ENCODE results near the gene MXD3.

MXD3 gene

DNA sequence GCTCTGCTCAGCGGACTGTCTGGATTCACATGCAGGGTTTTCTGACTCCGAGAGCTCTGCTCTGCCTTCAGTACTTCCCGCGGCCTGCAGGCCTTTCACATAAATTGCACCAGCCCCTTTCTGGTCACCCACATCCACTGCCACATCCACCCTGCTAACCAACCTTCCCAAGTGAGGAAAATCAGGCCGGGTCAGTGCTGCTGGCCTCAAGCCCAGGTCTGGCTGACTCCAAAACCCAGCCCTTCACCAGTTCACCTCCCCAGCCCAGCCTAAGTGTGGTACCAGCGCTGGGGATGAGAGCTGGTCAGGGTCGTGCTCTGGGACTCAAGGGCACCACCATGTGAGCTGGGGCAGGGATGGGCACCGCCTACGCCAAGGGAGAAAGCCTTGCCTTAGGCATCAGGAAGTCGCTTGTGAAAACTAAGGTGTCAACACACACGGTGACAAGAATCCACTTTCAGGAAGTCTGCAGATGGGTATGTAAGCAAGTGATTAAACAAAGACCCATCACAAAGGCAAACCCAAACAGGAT is 27.5 kb upstream of the MXD3 start:
- no peak for DNase-seq

DNA sequence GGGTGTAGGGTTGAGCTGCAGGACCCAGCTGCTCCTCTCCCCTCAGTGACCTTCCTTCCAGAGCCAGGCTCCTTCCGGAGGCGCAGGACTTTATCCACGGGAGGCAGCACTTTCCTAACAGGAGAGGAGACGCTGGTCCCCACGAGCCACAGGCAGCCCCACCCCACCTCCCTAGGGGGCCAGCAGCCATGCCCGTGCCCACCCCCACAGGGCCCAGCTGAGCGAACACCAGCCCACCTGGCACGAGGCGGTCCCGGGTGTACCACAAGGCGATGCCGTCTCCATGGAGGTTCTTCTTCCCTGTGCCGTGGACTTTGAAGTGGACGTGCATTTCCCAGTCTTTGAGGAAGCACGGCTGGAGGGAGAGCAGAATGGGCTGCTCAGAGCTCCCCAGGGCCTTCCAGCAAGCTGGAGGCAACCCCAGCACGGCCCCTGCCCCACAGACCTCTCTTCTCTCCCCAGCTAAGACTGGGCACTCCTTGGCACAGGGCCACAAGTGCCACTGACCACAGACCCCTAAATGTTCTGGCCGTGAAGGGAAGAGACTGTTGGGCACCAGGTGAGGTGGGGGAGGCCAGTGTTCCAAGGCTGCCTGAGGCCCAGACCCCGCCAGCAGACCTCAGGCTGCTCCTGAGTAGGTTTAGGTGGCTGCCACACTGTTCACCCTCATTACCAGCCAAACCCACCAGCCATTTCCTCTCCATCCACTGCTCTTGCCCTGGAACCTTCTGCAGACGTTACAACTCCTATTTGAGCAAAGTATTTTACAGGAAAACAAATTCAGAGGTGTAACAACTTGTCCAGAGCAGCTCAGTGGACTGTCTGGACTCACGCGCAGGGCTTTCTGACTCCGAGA is 26.8 kb upstream of the MXD3 start:
- no peak for DNase-seq

DNA sequence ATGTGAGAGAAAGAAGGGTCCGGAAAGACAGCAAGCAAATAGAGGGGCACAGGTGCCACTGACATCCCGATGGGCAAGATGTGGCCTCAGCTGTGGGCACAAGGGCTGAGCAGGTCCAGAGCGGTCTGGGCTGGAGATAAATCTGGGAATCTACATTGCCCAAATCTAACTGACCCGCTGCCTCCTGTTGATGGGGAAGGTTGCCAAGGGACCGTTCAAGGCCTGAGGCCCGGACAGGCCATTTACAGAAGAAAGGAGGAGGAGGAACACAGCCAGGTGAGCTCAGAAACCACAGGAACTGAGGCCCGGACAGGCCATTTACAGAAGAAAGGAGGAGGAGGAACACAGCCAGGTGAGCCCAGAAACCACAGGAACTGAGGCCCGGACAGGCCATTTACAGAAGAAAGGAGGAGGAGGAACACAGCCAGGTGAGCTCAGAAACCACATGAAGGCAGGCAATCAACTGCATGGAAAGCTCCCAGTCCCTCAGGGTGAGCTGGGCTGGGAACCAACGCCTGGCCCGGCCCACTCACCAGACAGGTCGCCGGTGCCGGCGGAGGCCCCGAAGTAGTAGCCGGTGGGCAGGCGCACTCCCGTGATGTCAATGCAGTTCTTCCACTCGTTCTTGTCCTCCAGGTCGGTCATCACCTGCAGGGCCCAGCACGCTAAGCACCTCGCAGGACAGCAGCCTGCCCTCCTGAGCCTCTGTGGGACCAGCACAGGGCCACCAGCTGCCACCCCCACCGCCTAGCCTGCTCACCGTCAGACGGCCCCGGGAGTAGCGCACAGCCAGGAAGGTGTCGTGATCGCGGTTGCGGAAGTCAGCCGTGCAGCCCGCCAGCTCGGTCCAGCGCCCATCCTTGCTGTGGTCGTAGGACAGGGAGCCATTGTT is 25.2 kb upstream of the MXD3 start:
- DNase-seq, result no peak

DNA sequence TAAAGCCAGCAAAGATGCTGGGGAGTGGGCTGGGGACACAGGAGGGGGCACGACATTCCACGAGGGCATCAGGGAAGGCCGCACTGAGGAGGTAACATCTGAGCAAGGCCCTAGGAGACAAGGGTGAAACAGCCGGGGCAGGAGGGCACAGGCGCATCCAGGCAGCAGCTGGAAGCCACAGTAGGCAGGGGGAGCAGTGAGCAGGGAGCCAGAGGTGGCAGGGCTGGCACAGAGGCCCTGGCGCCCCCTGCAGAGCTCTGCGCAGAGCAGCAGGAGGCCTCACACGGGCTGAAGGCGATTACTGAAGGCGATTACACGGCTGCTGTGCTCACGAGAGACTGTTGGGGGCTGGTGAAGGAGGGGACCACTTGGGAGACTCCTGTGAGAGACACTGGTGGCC is 24.4 kb upstream of the MXD3 start:
- no peak for DNase-seq

- DNase-seq, result no peak
Observed at GRCh38 chr5:177335701-177336065, 24.0 kb upstream of the MXD3 start.

- DNase-seq, result no peak
Observed at GRCh38 chr5:177334781-177335700, 23.3 kb upstream of the MXD3 start.

- no peak for DNase-seq
Observed at GRCh38 chr5:177334155-177334551, 22.5 kb upstream of the MXD3 start.

DNA sequence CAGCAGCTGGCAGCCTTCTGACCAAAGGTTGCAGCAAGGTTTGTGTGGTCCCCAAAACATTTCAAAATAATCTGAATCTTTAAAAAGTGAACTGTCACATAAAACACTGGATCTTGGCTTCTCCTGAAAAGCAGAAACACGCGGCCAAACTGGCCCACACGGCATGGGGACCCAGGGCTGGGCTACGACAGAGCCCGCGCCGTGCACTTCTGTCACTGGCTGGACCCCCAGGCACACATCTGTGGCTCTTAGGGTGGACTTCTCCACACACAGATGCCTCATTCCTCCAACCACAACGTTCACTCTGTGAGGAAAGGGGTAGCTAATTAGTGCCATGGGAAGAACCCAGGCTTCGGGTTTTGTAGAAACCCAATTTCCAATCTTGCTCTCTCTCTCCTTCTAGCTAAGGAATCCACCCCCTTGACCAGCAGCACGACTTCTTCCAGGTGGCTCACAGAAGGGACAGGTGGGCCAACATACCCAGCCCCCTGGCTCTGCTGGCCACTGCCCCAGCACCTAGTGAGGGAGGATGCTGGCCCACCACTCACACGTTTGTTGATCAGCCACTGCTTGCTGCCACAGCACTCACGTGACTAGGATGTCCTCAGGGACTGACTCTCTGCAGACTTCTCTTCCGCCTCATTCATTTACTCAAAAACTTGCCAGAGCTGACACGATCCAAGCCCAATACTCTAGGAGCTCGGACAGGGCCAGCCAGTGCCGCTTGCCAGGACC is 21.9 kb upstream of the MXD3 start:
- no peak for DNase-seq

DNA sequence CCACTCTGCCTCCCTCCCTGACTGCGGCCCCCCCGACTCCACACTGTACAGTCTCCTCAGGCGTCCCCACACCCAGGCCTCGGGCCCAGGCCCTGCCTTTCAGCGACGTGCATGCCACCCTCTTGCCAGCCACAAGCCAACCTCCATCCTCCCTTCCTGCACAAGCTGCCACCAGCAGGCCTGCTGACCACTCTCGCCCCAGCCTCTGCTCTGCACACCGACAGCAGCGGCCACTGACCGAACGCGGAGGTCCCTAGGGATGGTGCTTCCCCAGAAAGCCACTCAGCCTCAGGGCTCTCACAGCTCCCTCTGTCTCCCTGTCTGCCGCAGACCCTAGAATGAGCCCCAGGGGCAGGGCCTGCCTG is 21.2 kb upstream of the MXD3 start:
- no peak for DNase-seq

- DNase-seq, result no peak
Observed at GRCh38 chr5:177332031-177332895, 20.6 kb upstream of the MXD3 start.

- no peak for DNase-seq
Observed at GRCh38 chr5:177330991-177331842, 19.5 kb upstream of the MXD3 start.

GRCh38 chr5:177329883-177330282 is 18.2 kb upstream of the MXD3 start:
- DNase-seq, result no peak

DNA sequence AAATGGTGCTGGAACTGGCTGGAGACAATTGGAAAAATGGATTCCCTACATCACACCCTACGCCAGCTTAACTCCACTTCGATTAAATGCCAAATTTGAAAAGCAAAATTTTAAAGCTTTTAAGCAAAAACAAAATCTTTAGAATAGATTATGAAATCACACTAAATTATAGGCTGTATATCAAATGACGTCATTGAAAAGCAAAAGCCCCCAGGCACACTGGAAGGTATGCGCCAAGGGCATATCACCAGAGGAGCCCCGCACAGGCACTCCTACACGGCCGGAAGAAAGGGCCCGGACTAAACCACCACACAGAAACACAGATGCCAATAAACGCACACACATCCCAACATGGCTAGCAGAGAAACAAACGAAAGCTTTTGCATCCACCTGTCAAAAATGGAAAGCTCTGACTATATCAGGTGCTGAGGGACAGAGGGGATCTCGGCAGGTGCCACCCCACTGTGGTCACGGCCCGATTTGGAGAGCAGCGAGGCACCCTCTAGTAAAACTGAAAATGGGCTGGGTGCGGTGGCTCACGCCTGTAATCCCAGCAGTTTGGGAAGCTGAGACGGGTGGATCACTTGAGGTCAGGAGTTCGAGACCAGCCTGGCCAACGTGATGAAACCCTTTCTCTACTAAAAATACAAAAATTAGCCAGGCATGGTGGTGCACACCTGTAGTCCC is 17.0 kb upstream of the MXD3 start:
- no peak for DNase-seq

GRCh38 chr5:177327539-177328522 is 16.1 kb upstream of the MXD3 start:
- DNase-seq, result no peak

DNA sequence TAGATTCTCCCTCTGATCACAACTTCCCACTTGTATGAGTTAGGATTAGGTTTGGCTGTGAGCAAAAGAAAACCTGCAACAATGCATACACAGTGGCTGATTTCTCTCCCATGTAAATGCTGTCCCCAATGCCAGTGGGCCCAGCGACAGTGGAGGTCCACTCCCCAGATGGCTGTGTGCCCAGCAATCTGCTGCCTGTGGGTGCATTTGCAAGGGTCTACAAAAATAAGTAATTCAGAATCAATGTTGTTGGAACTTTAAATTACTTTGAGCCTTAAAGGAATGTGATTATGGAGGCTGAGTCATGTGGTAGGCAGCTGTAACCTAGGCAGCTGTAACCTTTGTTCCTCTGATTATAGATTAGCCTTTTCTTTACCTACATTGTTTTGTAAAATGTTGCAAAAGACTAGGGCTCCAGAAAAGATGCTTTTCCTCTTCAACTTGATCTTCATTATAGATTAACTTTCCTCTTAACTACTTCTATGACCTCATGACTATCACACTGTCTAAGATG is 14.2 kb upstream of the MXD3 start:
- DNase-seq, result no peak

DNA sequence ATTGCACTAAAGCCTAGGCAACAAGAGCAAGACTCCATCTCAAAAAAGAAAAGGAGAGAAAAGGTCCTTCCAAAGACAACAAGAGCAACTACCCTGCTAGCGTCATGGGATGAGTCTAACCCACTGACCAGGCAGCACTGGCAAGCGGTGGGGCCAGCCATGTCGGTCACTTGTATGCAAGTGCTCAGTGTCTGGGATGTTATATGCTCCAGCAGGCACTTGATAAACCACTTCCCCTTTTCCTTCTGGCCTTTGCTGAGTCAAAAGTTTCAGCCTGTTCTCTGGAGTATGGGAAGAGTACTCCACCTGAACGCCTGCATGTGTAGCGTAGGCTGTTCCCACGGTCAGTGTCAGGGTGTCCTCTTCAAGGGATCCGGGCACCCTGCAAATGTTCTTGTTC is 9.2 kb upstream of the MXD3 start:
- DNase-seq, result no peak

- DNase-seq, result no peak
Observed at GRCh38 chr5:177319913-177320588, 8.4 kb upstream of the MXD3 start.

Data from NCI-H774 (cell line).